Ovary (tissue), 10 donors: Measurements from ENCODE around the gene ADD2. TPM values are rescaled to one million over a fixed set of nuclear protein-coding genes. Genes with fewer than 3 reads are reported as not detected.

Experiments used
- DNase-seq, 5 donors: peaks; one replicate each; pipeline ENCODE4 v3.0.0-alpha.2; 2019 to 2020
- H3K27ac ChIP-seq, 2 donors: fragments of 200-600 bp; one replicate each; pipeline versions ENCODE4 v1.5.1 to v1.8.0; 2019 to 2022
- H3K27me3 ChIP-seq: fragments of 200-600 bp; one replicate; pipeline ENCODE4 v1.8.0; 2022
- H3K36me3 ChIP-seq: fragments of 200-600 bp; sonication (generic); one replicate; pipeline ENCODE4 v1.5.1; 2019
- H3K4me1 ChIP-seq: one replicate; pipeline ENCODE4 v1.8.1; 2013; ENCODE audit warnings: mild to moderate bottlenecking, moderate library complexity; ENCODE audit not compliant: insufficient read depth
- H3K4me3 ChIP-seq: fragments of 200-600 bp; sonication (generic); one replicate; pipeline ENCODE4 v1.5.1; 2017
- H3K9me3 ChIP-seq, 2 donors: fragments of 200-600 bp in 1 of 2; sonication (generic) in 1 of 2; one replicate each; pipeline versions ENCODE4 v1.5.1 to v1.8.1; 2013 to 2019; ENCODE audit warnings: mild to moderate bottlenecking in 1 of 2, moderate library complexity in 1 of 2
- CTCF ChIP-seq, 3 donors: fragments of 450-650 bp in 2 of 3; fragments of 200-600 bp in 1 of 3; IDR thresholded peaks; one replicate each; pipeline versions ENCODE4 v1.5.1 to v1.8.0; 2016 to 2022; ENCODE audit warnings: antibody characterized with exemption in 3 of 3, mild to moderate bottlenecking in 1 of 3
- EP300 ChIP-seq: sonication (generic); formaldehyde crosslinking; IDR thresholded peaks from one replicate; pipeline ENCODE4 v1.6.1; 2017; ENCODE audit warnings: antibody characterized with exemption
- POLR2A ChIP-seq: fragments of 450-650 bp; IDR thresholded peaks from one replicate; pipeline ENCODE4 v1.6.1; 2017; ENCODE audit warnings: antibody characterized with exemption, mild to moderate bottlenecking, moderate library complexity
- WGBS, 3 donors: extraction: QIAGEN DNeasy Blood & Tissue Kit in 1 of 3; methylation state at CpG; one replicate each; pipeline versions ENCODE4 v1.1.5 to v1.1.7; 2013 to 2017; 5-methylcytosine and 5-hydroxymethylcytosine counted together
- intact Hi-C, 4 donors: fragments of 100-400 bp; cut with DNase I; formaldehyde crosslinking; loops; one replicate each; pipeline versions ENCODE4 v1.11.0 to v1.15.1; 2022 to 2023
- long read RNA-seq, 3 donors: library from polyadenylated mRNA in 2 of 3; unstranded in 2 of 3; transcript quantifications; one replicate each; pipeline ENCODE4 v2.0.0 and lab custom pipeline, GENCODE V29; 2021 to 2026
- polyA plus RNA-seq, 2 donors: library from polyadenylated mRNA; stranded (reverse); fragments of 200-250 nt in 1 of 2; fragments of 350-450 nt in 1 of 2; fragmentation: Illumina TruSeq in 1 of 2; extraction: RNeasy Lipid Tissue Mini Kit (QIAGEN cat#74804) in 1 of 2; gene quantifications; one replicate each; pipeline ENCODE4 v1.2.3, GENCODE V29; 2013 to 2014
- total RNA-seq, 7 donors: library from RNA; depleted of rRNA in 2 of 7; stranded (reverse); fragments of >200 nt in 2 of 7; fragmentation: NEBNext Ultra II Directional in 3 of 7; extraction: Animal tissue kit (Norgen Biotek cat#: 25700) in 3 of 7; gene quantifications; one replicate each; pipeline versions ENCODE4 v1.1.0 to v1.2.4, GENCODE V29; 2016 to 2023
- donor health status: DM: no; HTN: no; CAD: no; lungs with moderate emphysema.
- donor health status: DM: no; HTN: no; CAD: no.
- donor health status: Bipolar disorder and iron deficiency.
- donor health status: DM: yes; HTN: yes; CAD: no.
- donor health status: DM: no; HTN: no; CAD: no.
- donor health status: DM: yes; HTN: yes; CAD: no.

Gene ADD2
- total RNA-seq = 1 to 10 TPM in 4 of 7 donors, under 1 TPM in 3; 0.38 to 6.2 (median 1.2) TPM
- under 1 TPM; 0.29 to 0.62 TPM for polyA plus RNA-seq
- long read RNA-seq, donor 1 = 0 reads
- long read RNA-seq, donor 2, full-length matches to known transcripts = 2 of 2 reads
- long read RNA-seq, donor 2, partial matches to known transcripts = 0 of 2 reads
- long read RNA-seq, donor 2, other reads (novel, unspliced or antisense) = 0 of 2 reads
- long read RNA-seq, donor 3 = 0 reads

DNA sequence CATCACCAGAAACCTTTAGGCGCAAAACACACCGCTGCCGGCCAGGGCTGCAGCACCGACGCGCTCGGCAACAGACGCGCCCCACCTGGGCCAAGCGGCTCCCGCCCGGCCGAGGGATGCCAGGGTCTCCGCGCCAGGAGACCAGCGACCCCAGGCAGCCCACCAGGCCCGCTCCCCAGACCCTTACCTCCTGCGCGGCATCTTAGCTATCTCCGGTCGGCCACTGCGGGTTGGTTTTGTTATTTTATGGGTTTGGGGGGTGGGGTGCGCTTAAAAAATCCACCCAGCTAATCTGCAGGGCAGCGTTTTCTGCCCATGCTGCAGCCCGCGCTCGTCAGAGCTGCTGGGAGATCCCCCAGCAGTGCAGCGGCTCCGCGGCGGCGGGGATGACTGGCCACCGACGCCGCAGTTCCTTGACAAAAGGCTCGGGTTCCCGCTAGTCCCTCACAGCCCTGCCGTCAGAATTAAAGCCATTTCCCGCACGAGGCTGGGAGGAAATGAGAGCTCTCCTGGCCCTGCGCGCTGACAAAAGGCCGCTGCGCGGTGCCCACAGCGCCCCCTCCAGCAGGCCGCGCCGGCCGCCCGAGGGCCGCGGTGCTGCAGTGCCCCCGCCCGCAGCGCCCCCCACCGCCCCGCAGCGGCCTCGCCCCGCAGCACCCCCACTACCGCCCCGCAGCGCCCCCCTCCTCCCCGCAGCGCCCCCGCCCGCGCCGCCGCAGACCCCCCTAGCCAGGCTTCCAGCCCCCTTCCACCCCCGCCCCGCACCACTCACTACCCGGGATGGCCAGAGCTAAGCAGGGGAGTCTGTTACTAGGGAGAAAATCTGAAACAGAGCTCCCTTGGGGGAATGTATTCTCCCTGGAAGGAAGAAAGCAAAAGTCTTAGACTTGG is at the start of gene ADD2:
ADD2 (minus strand) TSS at position 502 of the 891 bp plus-strand sequence. CDS start 61,792 bp downstream, outside the sequence.
- DNase-seq = peak in 2 of 5 donors; percentile 12 to 16
- Histone ChIP-seq H3K4me3 (peak within 1 kb of the TSS; percentile 24), H3K36me3 (no peaks in the 10 kb centered on the region), H3K4me1 (peaks cover 4% of the 10 kb centered on the region), H3K9me3 (no peaks in the 10 kb centered on the region), H3K27me3 (no peaks in the 10 kb centered on the region), H3K27ac (no peak within 1 kb of the TSS)
- 1 to 2% (median 1%) methylated on average over 35 to 72 of the region's 74 CpGs for WGBS, 3 donors
- no peak for TF ChIP-seq POLR2A
- TF ChIP-seq EP300 = no peak
- no peak for TF ChIP-seq CTCF (IDR thresholded peaks at IDR 0.05)
- intact Hi-C loops = no loop called here

DNA sequence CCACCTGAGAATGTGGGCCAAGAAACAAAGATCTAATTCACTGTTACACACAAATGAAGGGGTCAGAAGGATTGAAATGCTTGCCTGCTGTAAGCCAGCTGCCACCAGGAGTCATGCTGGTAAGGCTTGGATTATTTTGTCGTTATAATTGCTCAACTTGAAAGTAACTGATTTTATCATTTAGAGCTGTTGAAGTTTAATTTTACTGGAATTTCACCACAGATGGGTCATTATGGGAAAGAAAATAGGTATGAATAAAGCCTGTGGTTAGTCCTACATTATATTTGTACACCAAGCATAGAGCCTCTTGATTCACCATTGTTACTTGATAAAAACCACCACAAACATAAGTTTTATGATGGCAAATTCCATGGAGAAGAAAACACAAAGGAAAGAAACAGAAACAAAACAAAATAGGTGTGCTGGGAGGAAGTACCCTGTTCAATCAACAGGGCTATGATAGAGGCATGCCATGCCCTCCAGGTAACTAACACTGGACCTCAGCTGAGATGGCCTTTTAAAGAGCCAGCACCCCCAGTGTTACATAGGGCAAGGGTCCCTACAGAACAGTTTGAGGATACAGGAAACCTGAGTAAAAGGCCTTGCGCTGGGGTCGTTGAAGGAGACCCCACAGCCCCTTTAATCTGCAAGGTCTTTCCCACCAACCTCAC is 49.4 kb upstream of the ADD2 start:
- TF ChIP-seq CTCF (IDR thresholded peaks at IDR 0.05) (no peak), EP300 (no peak), POLR2A (no peak)
- Histone ChIP-seq H3K36me3 (no peaks in the 10 kb centered on the region), H3K4me3 (no peak overlapping the region), H3K9me3 (no peaks in the 10 kb centered on the region), H3K4me1 (no peaks in the 10 kb centered on the region), H3K27ac (no peak overlapping the region), H3K27me3 (no peaks in the 10 kb centered on the region)
- 84 to 87% (median 87%) methylated on average over 3 of the region's 3 CpGs for WGBS, 3 donors
- no peak for DNase-seq
- intact Hi-C loops = no loop called here

- no peaks in the 10 kb centered on the region for H3K27me3 ChIP-seq
- no peak overlapping the region for H3K4me3 ChIP-seq
- H3K27ac ChIP-seq = no peak overlapping the region
- no peaks in the 10 kb centered on the region for H3K4me1 ChIP-seq
- intact Hi-C loops = no loop called here
- H3K36me3 ChIP-seq = no peaks in the 10 kb centered on the region
- no peak for DNase-seq
- WGBS, 3 donors = 36 to 53% (median 48%) methylated on average over 5 of the region's 5 CpGs
- H3K9me3 ChIP-seq = no peaks in the 10 kb centered on the region
- TF ChIP-seq CTCF (IDR thresholded peaks at IDR 0.05) (no peak), EP300 (no peak), POLR2A (no peak)
Measured at GRCh38 chr2:70816726-70817125, 48.7 kb upstream of the ADD2 start.
